SK-N-SH (cell line): ENCODE measurements around the gene ZMIZ1.

Experiments
- CTCF ChIP-seq: fragments of 200-600 bp; sonication (generic); IDR thresholded peaks from 2 replicates; pipeline ENCODE4 v1.6.1; 2017; ENCODE audit warnings: antibody characterized with exemption, mild to moderate bottlenecking, moderate library complexity
- EP300 ChIP-seq, 2 experiments: IDR thresholded peaks; 2 replicates each; pipeline versions ENCODE4 v1.4.0 to v1.6.1; 2012; ENCODE audit warnings: borderline replicate concordance in 1 of 2, low read depth in 1 of 2, low read length in 1 of 2
- USF2 ChIP-seq: fragments of 150-350 bp; IDR thresholded peaks from 2 replicates; pipeline ENCODE4 v1.6.1; 2017; ENCODE audit warnings: antibody characterized with exemption, low read length, low read depth, borderline replicate concordance
- TF ChIP-seq, protein P1 (sequence below): IDR thresholded peaks from 2 replicates; pipeline ENCODE4 v1.4.0; 2012; ENCODE audit warnings: low read depth

DNA sequence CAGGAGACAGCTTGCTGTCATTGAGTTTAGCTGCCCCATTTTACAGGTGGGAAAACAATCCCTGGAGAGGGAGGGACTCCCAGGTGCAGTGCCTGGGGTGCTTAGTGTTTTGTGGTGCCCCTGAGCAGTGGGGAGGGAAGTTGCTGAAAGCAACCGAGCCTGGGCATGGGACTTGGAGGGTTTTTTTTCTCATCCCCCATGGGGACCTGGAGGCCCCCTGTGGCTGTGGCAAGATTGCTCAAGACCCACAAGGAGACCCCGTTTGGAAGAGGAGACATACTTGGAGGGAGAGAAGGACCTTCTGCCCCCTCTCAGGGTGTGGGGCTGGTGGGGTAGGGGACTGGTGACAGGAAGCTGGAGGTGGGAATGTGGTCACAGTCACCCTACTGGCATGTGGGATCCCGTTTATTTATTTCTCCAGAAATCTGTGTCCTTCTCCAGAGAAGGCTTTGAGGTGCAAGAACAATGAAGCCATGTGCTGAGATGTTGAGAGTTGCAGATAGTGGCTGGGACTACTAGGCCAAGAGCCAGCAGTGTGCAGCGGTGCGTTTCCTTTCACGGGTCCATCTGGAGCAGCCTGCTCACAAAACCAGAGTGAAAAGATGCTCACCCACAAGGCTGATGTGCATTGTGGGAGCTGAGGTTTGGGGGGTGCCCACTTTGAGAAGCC, 21.5 kb downstream of the ZMIZ1 start:
- TF ChIP-seq EP300 (IDR thresholded peaks at IDR 0.05; ENCODE audit: borderline replicate concordance in 1 of 2, low read depth in 1 of 2, low read length in 1 of 2), result no peak
- TF ChIP-seq USF2, result no peak
- no peak for TF ChIP-seq CTCF
- TF ChIP-seq, protein P1, sequence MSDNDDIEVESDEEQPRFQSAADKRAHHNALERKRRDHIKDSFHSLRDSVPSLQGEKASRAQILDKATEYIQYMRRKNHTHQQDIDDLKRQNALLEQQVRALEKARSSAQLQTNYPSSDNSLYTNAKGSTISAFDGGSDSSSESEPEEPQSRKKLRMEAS, result no peak
